SK-MEL-5 (cell line): ENCODE results near the gene SERINC3. TPM values are rescaled to one million over a fixed set of nuclear protein-coding genes. Genes with fewer than 3 reads are reported as not detected.

Source experiments
- DNase-seq: peaks from one replicate; pipeline ENCODE4 v3.0.0-alpha.2; 2016; ENCODE audit warnings: low read depth, low spot score
- in situ Hi-C: cut with HindIII; loops from 2 replicates; pipeline ENCODE4 v1.10.0; 2016; ENCODE audit warnings: low sequenced_read_pairs, high pct_unique_total_duplicates, low pct_unique_long_range_greater_than_20kb
- total RNA-seq: library from RNA; depleted of rRNA; stranded (reverse); fragments of >200 nt; shearing (Covaris generic); gene quantifications from 2 replicates; pipeline ENCODE4 v1.2.3, GENCODE V29; 2014

Gene SERINC3
- total RNA-seq, 1 experiment from 2014 or later = 97.1 TPM

GRCh38 chr20:44501448-44501847 lies 20.4 kb downstream of the SERINC3 start:
- in situ Hi-C loops = no loop called here
- no peak for DNase-seq

GRCh38 chr20:44500221-44500620 lies 21.6 kb downstream of the SERINC3 start:
- in situ Hi-C loops = no loop called here
- DNase-seq = no peak

GRCh38 chr20:44497761-44498160 lies 24.1 kb downstream of the SERINC3 start:
- no peak for DNase-seq
- in situ Hi-C loops = no loop called here

GRCh38 chr20:44496976-44497375 lies 24.9 kb downstream of the SERINC3 start:
- DNase-seq = no peak
- in situ Hi-C loops = no loop called here

DNA sequence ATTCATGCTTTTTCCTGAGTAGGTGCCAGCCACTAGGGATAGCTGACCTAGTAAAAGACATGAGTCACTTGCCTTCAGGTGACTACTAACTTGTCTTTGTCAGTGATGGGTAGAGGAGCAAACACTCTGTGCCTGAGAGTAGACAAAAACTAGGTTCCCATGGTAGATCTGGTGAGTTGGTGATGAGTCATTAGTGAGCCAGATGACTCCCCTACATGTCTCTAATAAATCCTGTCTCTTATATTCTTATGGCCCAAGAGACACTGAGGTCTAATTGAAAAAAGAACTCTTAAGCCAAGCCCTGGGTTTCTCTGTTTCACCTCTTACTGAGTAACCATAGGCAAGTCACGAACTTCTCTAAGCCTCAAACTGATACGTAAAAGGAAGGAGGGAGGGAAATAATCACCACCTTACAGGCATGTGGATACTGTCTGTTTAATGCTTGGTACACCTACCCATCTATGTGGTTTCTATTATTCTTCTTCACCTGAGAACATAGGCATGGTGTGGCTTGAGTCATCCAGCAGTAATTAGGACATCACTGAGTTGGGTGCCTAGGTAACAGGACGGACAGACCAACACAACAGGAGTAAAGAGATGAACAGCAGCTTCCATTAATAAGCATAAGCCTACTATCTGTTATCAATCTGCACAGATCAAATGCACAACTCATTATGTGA lies 25.9 kb downstream of the SERINC3 start:
- in situ Hi-C loops = no loop called here
- no peak for DNase-seq

DNA sequence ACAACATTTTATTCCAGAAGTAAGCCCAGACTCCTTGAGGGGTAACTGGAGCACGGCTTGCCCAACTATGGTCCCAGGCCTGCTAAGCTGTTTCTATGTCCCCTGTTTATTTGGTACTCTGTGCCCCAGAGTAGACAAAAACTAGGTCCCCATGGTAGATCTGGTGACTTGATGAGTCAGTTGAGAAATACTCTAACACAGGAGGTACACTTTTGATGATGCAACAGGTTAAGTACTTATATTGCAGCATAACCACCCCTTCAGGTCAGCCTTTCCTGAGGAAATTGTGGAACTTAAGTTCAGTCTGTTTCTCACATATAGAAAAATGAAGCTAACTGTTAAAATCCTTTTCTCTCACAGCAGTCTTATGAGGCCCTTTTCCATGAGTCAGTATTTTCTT lies 26.6 kb downstream of the SERINC3 start:
- DNase-seq = no peak
- in situ Hi-C loops = no loop called here

DNA sequence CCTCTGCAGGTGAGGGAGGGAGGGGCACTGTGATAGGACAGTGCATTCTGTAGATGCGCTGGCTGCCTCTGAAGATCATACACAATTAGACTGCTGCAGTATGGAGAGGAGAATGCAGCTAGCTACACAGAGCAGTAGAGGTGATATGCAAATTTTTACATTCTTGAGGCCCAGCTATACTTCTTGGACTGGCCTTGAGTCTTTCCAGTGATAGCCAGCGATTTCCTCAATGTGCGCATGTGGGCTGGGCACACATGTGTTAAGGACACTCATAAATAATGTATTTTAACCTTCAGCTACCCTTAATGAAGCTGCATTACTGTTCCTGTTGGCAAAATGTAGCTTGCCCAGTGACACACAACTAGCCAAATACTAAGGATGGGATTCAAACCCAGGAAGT lies 27.2 kb downstream of the SERINC3 start:
- in situ Hi-C loops = no loop called here
- DNase-seq = no peak

DNA sequence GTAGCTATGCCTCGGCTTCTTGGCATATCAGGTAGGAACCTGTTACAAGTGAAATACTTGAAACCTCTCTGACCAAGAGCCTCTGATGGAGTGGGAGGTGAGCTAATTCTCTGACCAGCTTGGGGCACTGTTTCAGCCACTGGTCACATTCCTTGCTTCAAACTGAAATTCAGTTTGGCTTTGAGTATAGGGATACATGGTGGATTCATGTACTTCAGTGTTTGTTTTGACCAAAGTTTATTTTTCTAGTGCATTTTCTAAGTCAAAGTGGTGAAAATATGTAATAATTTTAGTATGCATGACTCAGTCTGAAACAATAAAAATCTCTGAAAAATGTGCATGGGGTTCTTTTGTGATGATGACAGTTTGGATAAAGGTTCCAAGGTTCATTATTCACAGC lies 27.6 kb downstream of the SERINC3 start:
- in situ Hi-C loops = no loop called here
- DNase-seq = no peak

GRCh38 chr20:44491635-44492395 lies 30.1 kb downstream of the SERINC3 start:
- no peak for DNase-seq
- in situ Hi-C loops = no loop called here

GRCh38 chr20:44489931-44490330 lies 31.9 kb downstream of the SERINC3 start:
- in situ Hi-C loops = no loop called here
- DNase-seq = no peak

DNA sequence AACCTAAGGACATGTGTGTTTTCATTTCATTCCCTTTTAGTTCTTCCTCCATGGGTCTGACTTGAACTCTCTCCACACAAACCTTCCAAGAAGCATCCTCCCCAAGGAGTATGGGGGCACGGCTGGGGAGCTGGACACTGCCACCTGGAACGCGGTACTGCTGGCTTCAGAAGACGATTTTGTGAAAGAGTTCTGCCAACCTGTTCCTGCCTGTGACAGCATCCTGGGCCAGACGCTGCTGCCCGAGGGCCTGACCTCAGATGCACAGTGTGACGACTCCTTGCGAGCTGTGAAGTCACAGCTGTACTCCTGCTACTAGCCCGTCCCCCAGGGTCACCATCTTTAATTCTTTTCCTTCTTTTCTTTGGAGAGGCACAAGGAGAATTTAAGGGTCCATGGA lies 32.6 kb downstream of the SERINC3 start:
- no peak for DNase-seq
- in situ Hi-C loops = no loop called here

DNA sequence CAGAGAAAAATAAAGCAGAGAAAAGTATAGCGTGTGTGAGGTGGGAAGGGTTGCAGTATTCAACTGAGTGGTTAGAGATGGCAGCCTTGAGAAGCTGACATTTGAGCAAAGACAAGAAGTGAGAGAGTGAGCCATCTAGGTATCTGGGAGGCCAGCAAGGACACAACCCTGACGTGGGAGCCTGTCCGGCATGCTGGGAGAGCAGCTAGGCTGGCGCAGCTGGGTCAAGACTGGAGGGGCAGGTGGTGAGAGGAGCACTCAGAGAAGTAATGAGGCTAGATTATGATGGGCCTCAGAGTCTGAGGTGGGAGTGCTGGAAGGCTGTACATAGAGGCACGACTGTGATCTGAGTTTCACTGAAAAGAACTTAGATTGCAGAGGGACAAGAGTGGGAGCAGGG lies 33.3 kb downstream of the SERINC3 start:
- in situ Hi-C loops = no loop called here
- no peak for DNase-seq

DNA sequence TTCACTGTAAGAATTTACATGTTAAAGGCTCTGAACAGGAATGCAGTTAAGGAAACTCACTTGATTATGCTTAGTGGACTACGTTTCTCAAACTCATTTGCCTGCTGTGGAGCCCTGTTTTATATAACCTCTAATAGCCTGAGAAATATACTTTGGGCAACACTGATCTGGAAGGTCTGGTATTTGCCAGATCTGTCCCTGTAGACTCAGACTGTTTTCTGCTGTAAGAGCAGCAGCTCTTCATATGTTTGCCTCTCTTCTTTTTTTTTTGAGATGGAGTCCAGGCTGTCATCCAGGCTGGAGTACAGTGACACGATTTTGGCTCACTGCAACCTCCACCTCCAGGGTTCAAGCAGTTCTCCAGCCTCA lies 36.1 kb downstream of the SERINC3 start:
- DNase-seq = no peak
- in situ Hi-C loops = no loop called here

- DNase-seq = no peak
- in situ Hi-C loops = no loop called here
Measured at GRCh38 chr20:44485078-44485829, 36.6 kb downstream of the SERINC3 start.

- in situ Hi-C loops = no loop called here
- no peak for DNase-seq
Measured at GRCh38 chr20:44483112-44483511, 38.8 kb downstream of the SERINC3 start.

DNA sequence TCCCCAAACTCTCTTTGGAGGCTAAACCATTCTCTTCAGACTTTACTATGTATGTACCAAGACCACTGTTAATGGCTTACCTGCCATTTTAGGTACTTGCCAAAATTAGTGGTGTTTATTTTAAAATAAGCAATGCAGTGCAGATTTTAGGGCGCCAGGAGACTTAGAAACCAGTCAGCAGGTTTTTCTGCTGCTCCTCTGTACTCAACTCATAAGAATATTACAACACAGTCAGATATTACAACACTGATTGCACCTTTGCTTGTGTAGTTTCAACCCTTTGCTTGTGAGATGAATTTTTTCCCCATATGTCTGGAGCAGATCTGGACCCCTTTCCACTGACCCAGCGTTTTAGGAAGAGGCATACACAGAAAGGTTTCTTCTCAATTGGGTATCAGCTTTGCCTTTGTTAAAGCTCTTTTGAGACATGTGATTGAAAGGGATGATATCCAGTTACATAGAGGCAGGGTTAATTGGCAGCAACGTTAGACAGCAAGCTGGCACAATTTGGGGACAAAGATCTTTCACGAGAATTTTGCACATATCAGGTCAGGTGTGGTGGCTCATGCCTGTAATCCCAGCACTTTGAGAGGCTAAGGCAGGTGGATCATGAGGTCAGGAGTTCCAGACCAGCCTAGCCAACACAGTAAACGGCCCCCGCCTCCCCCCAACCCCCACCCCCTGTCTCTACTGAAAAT lies 40.0 kb downstream of the SERINC3 start:
- in situ Hi-C loops = no loop called here
- no peak for DNase-seq

DNA sequence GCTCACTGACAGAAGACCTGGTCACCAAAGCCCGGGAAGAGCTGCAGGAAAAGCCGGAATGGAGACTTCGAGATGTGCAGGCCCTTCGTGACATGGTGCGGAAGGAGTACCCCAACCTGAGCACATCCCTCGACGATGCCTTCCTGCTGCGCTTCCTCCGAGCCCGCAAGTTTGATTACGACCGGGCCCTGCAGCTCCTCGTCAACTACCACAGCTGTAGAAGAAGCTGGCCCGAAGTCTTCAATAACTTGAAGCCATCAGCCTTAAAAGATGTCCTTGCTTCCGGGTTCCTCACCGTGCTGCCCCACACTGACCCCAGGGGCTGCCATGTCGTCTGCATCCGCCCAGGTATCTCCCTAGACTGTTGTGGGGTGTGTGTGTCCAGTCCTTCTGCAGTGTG lies 41.8 kb downstream of the SERINC3 start:
- in situ Hi-C loops = no loop called here
- DNase-seq = no peak

GRCh38 chr20:44479643-44480042 lies 42.2 kb downstream of the SERINC3 start:
- no peak for DNase-seq
- in situ Hi-C loops = no loop called here
